Measurements from ENCODE around the gene USP9X.
"Not testable (repeated sequence)": the region's sequence is repeated elsewhere in the genome, so short reads cannot be mapped to it uniquely, and the experiment has no call there.

Gene USP9X

DNA sequence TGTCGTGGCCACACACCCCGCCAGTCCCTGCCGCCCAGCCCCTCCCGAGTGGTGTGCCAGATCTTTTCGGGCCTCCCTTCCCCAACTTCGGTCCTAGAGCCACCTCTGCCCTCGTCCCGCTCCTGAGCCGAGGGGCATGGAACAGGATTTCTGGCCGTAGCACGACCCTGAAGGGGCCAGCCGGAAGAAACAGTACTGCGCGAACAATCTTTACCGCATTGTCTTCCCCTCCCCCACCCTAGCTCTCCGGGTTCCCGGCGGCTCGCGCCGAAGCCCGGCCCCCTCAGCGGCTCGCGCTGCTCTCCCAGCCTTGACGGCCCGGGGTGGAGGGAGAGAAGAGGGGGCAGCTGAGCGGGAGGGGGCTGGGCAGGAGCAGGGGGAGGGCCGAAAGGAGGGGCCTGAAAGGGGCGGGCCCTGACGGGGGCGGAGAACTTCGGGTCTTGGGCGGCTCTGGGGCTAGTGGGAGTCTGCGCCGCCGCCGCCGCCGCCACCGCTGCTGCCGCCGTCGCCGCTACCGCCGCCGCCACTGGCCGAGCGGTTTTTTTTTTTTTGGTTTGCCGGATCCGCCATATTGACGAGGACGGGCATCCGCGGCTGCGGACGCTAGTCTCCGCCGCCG is at the start of gene USP9X:
TSS of gene USP9X (plus strand) at position 553 of the 619 bp plus-strand sequence. CDS start 38,184 bp downstream, outside the sequence.
- DNase-seq (ENCODE audit: low spot score) = peak; percentile 91

GRCh38 chrX:41035582-41035981 is 49.7 kb upstream of the USP9X start:
- DNase-seq (ENCODE audit: low spot score) = no peak

GRCh38 chrX:41036668-41037326 is 48.4 kb upstream of the USP9X start:
- DNase-seq (ENCODE audit: low spot score) = no peak

- DNase-seq (ENCODE audit: low spot score) = no peak
These were observed 42.0 kb upstream of the USP9X start for GRCh38 chrX:41043196-41043595.

DNA sequence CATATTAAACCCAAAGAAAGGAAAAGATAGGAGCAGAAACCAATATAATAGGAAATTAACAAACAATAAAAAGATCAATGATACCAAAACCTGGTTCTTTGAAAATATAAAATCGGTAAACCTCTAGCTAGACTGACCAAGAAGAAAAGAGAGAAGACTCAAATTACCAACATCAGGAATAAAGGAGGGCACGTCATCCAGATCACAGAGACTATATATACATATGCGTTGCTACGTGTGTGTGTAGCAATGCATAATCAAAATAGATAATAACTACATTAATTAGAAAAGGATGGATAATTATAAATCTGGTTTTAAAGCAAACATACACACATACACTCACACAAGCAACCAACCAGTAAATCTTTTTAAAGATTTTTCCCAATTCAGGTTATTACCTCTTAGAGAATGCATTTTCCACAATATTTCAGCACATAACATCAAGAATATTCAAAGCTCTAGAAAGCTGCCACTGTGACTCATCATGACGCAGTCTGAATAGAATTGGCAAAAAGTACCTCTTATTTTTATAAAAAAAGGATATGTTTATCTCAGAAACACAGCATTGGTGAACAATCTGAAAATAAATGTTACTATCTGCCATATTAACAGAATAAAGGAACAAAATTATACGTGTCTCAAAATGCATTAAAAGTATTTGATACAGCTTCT is 41.4 kb upstream of the USP9X start:
- DNase-seq (ENCODE audit: low spot score) = no peak

- DNase-seq (ENCODE audit: low spot score) = no peak
These were observed 39.2 kb upstream of the USP9X start for GRCh38 chrX:41045960-41046567.

DNA sequence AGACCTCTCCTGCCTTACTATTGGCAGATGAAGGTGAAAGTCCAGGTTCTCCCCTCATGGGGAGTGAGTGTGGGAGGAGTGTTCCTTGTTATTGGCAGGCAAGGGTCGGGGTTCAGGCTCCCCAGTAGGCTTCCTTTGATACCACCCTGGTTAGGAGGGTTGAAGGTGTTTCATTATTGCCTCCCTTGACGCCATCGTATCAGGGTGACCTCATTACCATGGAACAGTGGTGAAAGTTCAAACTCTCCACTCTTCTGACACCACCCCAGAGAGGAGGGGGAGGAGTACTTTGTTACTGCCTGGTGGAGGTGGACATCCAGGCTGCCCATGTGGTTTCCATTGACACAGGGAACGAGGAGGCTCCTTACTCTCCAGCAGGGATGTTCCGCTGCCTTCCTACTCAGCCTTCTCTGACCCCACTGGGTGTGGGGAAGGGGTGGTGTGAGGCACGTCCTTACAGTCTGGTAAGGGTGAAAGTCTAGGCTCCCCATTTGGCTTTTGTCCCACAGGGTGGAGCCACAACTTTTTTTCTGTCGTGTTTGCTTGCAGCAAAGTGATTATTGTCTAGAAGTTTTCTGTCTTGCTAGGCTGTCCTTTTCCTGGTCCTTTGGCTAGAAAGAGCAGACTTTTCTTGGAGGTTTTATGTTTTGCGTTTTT is 37.2 kb upstream of the USP9X start:
- no peak for DNase-seq (ENCODE audit: low spot score)

- no peak for DNase-seq (ENCODE audit: low spot score)
These were observed 34.9 kb upstream of the USP9X start for GRCh38 chrX:41050359-41050758.

DNA sequence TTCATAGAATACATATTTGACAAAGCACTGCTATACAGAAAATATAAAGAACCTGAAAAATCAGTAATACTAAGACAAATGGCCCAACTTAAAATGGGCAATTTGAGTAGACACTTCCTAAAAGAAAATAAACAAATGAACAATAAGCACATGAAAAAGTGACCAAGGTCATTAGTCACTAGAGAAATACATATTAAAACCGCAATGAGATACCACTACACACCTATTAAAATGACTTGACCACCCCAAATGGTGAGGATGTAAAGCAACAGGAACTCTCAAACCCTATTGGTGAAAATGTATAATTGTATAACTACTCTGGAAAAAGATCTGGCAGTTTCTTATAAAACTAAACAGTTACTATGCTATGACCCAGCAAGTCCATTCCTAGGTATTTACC is 34.0 kb upstream of the USP9X start:
- DNase-seq (ENCODE audit: low spot score) = no peak

- no peak for DNase-seq (ENCODE audit: low spot score)
These were observed 29.5 kb upstream of the USP9X start for GRCh38 chrX:41055740-41056139.

DNA sequence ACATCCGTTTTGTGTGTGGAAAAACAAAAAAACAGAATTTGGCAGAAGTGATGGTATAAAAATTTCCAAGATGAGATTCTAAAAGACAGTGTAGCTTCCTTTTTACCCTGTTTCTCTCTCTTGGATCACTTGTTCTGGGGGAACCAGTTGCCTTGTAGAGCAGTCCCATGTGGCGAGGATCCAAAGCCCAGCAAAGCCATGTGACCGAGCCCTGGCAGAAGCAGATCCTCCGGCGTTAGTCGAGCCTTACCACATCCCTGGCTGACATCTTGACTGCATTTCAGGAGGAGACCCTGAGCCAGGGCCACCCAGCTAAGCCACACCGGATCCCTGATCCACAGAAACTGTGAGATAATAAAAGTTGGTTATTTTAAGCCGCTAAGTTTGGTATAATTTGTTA is 22.0 kb upstream of the USP9X start:
- not testable (repeated sequence) for DNase-seq (ENCODE audit: low spot score)

- no peak for DNase-seq (ENCODE audit: low spot score)
These were observed 21.2 kb upstream of the USP9X start for GRCh38 chrX:41064018-41064417.

GRCh38 chrX:41066391-41066790 is 18.9 kb upstream of the USP9X start:
- DNase-seq (ENCODE audit: low spot score) = no peak

DNA sequence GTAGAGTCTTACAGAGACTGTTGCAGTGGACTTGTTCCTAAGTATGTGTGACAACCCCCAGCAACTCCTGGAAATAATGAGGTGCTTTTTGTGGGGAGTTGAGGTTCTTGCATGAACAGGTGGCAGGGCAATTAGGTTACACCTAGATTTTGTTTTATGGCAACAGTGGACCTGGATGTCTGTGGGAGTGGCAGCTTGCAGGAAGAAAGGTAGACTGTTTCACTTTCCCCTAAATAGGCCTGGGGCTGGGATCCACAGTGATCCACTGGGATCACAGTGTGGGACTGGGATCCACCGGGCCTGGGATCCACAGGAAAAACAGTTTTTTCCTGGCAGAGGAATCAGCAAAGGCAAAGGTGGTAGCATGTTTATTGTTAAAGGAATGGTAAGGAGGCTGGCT is 18.3 kb upstream of the USP9X start:
- DNase-seq (ENCODE audit: low spot score) = no peak

- no peak for DNase-seq (ENCODE audit: low spot score)
These were observed 17.5 kb upstream of the USP9X start for GRCh38 chrX:41067721-41068120.

DNA sequence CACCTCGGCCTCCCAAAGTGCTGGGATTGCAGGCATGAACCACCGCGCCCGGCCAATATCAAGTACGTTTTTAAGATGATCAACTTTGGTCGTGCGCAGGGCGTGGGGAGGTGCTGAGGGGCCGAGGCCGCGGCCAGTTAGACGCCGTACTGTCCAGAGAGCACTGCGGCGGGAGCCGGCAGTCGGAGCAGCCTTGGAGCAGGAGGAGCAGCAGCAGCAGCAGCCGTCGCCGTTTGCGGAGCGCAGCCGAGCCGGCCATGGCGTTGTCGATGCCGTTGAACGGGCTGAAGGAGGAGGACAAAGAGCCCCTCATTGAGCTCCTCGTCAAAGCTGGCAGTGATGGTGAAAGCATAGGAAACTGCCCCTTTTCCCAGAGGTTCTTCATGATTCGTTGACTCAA is 8.5 kb upstream of the USP9X start:
- DNase-seq (ENCODE audit: low spot score) = no peak

DNA sequence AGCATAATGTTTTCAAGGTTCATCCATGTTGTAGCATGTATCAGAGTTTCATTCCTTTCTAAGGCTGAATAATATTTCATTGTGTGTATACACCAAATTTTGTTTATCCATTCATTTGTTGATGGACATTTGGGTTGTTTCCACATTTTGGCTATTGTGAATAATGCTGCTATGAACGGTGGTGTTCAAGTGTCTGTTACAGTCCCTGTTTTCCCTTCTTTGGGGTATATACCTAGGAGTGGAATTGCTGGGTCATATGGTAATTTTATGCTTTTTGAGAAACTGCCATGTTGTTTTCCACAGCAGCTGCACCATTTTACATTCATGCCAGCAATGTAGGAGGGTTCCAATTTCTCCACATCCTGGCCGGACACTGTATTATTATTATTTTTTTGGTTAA is 3.4 kb upstream of the USP9X start:
- DNase-seq (ENCODE audit: low spot score) = no peak

DNA sequence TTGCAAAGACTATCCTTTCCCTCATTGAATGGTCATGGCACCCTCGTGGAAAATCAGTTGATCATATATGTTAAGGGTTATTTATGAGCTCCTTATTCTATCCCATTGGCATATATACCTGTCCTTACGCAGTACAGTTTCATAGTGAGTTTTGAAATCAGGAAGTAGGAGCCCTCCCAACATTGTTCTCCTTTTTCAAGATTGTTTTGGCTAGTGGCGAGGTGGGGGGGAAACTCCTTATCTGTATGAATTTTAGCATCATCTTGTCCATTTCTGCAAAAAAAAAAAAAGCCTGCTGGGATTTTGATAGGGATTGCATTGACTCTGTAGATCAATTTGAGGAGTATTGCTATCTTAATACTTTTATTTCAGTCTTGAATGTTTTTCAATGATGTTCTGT is 2.5 kb upstream of the USP9X start:
- no peak for DNase-seq (ENCODE audit: low spot score)

- DNase-seq (ENCODE audit: low spot score) = peak; percentile 89
These were observed 977 bp upstream of the USP9X start for GRCh38 chrX:41084044-41084892.

DNA sequence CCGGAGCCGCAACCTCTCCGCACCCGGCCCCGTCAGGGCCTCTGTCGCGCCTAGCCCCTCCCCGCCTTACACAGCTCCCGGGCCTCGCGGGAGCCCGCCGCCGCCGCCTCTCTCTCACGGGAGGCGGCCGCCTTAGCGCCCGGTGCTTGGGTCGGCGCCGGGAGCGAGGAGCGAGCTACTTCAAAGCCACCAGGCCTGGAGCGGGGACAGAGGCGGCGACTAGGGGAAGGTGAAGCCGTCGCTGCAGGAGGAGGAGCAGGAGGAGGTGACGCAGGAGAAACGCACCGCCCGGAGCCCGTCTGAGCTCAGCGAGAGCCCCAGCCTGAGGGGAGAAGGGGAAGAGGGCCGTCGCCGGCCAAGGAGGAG is 250 bp downstream of the USP9X start:
- peak; percentile 40 for DNase-seq (ENCODE audit: low spot score)

DNA sequence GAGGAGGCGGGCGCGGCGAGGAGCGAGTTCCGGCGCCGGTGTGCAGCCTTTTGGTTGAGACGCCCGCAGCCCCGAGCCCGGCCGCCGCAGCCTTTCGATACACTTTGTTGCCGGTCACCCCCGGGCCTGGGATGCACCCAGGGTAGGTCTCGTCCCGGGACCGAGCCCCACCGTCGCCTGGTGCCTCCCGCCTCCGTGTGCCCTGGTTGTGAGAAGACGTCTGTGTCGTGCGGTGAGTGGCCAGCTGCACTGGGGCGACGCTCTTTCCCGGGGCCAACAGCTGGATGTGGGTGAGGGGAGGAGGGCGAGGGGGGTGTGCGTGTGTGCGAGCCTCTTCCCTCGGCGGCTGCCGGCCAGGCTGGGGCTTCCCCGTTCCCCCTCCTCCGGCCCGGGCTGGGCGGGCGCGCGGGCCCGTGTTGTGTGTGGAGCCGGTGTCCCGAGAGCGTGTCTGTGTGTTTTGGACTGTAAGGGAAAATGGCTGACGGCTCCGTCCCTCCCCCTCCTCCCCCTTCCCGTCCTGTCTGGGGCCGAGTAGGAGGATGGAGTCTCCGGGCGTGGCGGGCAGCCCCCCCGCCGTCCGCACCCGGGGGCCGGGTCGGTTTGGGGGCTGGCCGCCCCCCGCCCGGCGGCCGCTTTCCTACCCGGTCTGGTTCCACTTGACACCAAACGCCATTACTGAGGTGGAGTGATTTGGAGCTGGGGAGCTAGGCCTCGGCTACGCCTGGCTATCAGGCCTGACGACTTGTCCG is 807 bp downstream of the USP9X start:
- peak; percentile 34 for DNase-seq (ENCODE audit: low spot score)

Data from putamen (tissue), 1 donor.